Measurements from ENCODE around the gene ZBTB7C.

ZBTB7C gene

GRCh38 chr18:48356151-48356745, 52.9 kb downstream of the ZBTB7C start:
- TF ChIP-seq CTCF (IDR thresholded peaks at IDR 0.05; ENCODE audit: low read depth, low read length, missing control alignments), result no peak
- no peak for DNase-seq (ENCODE audit: low read depth)

GRCh38 chr18:48355276-48356115, 53.7 kb downstream of the ZBTB7C start:
- TF ChIP-seq CTCF (IDR thresholded peaks at IDR 0.05; ENCODE audit: low read depth, low read length, missing control alignments), result no peak
- H3K4me3 ChIP-seq (ENCODE audit: low read depth, low read length), result no peak overlapping the region
- DNase-seq (ENCODE audit: low read depth), result no peak

More at GRCh38 chr18:48356151-48356745, 52.9 kb downstream of the ZBTB7C start:
- no peak overlapping the region for H3K4me3 ChIP-seq (ENCODE audit: low read depth, low read length)

GRCh38 chr18:48354746-48355260, 54.4 kb downstream of the ZBTB7C start:
- no peak for TF ChIP-seq CTCF (IDR thresholded peaks at IDR 0.05; ENCODE audit: low read depth, low read length, missing control alignments)
- H3K4me3 ChIP-seq (ENCODE audit: low read depth, low read length), result no peak overlapping the region
- DNase-seq (ENCODE audit: low read depth), result no peak

GRCh38 chr18:48352051-48352755, 57.0 kb downstream of the ZBTB7C start:
- no peak for DNase-seq (ENCODE audit: low read depth)
- TF ChIP-seq CTCF (IDR thresholded peaks at IDR 0.05; ENCODE audit: low read depth, low read length, missing control alignments), result no peak
- no peak overlapping the region for H3K4me3 ChIP-seq (ENCODE audit: low read depth, low read length)

GRCh38 chr18:48351216-48352050, 57.8 kb downstream of the ZBTB7C start:
- DNase-seq (ENCODE audit: low read depth), result no peak
- H3K4me3 ChIP-seq (ENCODE audit: low read depth, low read length), result no peak overlapping the region
- no peak for TF ChIP-seq CTCF (IDR thresholded peaks at IDR 0.05; ENCODE audit: low read depth, low read length, missing control alignments)

GRCh38 chr18:48348739-48349138, 60.4 kb downstream of the ZBTB7C start:
- H3K4me3 ChIP-seq (ENCODE audit: low read depth, low read length), result no peak overlapping the region
- TF ChIP-seq CTCF (IDR thresholded peaks at IDR 0.05; ENCODE audit: low read depth, low read length, missing control alignments), result no peak
- no peak for DNase-seq (ENCODE audit: low read depth)
